Natural killer cell (primary cell): Measurements from ENCODE around the gene IL31RA. TPM values are rescaled to one million over a fixed set of nuclear protein-coding genes. Genes with fewer than 3 reads are reported as not detected.

ENCODE experiments used
- ATAC-seq, 3 donors: fragments of 150-1000 bp in 2 of 3; fragments of 200-7000 bp in 1 of 3; cut with Tn5 transposase; 1 replicate in 1 of 3; 2 replicates in 2 of 3; pipeline ENCODE4 v1.10.0; 2021; ENCODE audit warnings: mild to moderate bottlenecking in 2 of 3, moderate library complexity in 2 of 3
- DNase-seq, 2 donors: peaks; one replicate each; pipeline versions ENCODE4 v3.0.0 to v3.0.0-alpha.2; 2013 to 2021; ENCODE audit warnings: mixed read lengths in 1 of 2
- H3K27ac ChIP-seq: one replicate; pipeline ENCODE4 v1.5.1; 2013; ENCODE audit warnings: mild to moderate bottlenecking, low read length
- H3K27me3 ChIP-seq: one replicate; pipeline ENCODE4 v1.6.1; 2013; ENCODE audit warnings: low read length; ENCODE audit not compliant: control insufficient read depth, insufficient read depth
- H3K36me3 ChIP-seq: one replicate; pipeline ENCODE4 v1.6.1; 2013; ENCODE audit warnings: low read length; ENCODE audit not compliant: control insufficient read depth, insufficient read depth
- H3K4me1 ChIP-seq: one replicate; pipeline ENCODE4 v1.6.1; 2013; ENCODE audit warnings: low read length; ENCODE audit not compliant: control insufficient read depth, insufficient read depth
- H3K4me3 ChIP-seq: one replicate; pipeline ENCODE4 v1.5.1; 2013; ENCODE audit warnings: low read length
- H3K9me3 ChIP-seq: one replicate; pipeline ENCODE4 v1.6.1; 2013; ENCODE audit warnings: low read length; ENCODE audit not compliant: control insufficient read depth, insufficient read depth
- H3K27ac Mint-ChIP-seq, 2 donors: one replicate each; pipeline ENCODE4 v1.8.0; 2022; ENCODE audit warnings: mild to moderate bottlenecking in 2 of 2, mixed read lengths in 2 of 2, moderate library complexity in 1 of 2
- H3K27me3 Mint-ChIP-seq, 2 donors: one replicate each; pipeline ENCODE4 v1.8.0; 2022; ENCODE audit warnings: low read depth in 2 of 2, mixed read lengths in 2 of 2
- H3K36me3 Mint-ChIP-seq: one replicate; pipeline ENCODE4 v1.8.0; 2022; ENCODE audit warnings: mixed read lengths
- H3K4me1 Mint-ChIP-seq, 2 donors: one replicate each; pipeline ENCODE4 v1.8.0; 2022; ENCODE audit warnings: mixed read lengths in 2 of 2
- H3K4me3 Mint-ChIP-seq: one replicate; pipeline ENCODE4 v1.8.0; 2022; ENCODE audit warnings: mild to moderate bottlenecking, moderate library complexity, mixed read lengths
- H3K9me3 Mint-ChIP-seq, 2 donors: one replicate each; pipeline ENCODE4 v1.8.0; 2022; ENCODE audit warnings: mixed read lengths in 2 of 2
- CTCF ChIP-seq: fragments of 200-600 bp; IDR thresholded peaks from one replicate; pipeline ENCODE4 v1.8.0; 2022; ENCODE audit warnings: antibody characterized with exemption
- WGBS: methylation state at CpG from one replicate; pipeline ENCODE4 v1.1.7; 2013; ENCODE audit warnings: missing lambda C conversion rate; ENCODE audit not compliant: insufficient coverage; 5-methylcytosine and 5-hydroxymethylcytosine counted together
- intact Hi-C: fragments of 100-400 bp; cut with micrococcal nuclease; formaldehyde crosslinking; loops from one replicate; pipeline ENCODE4 v1.14.2; 2022
- total RNA-seq, 4 donors: library from RNA; stranded (reverse); fragments of 120-200 nt in 1 of 4; gene quantifications; one replicate each; pipeline versions ENCODE4 v1.2.3 to v1.2.4, GENCODE V29; 2013 to 2022

Gene IL31RA
- total RNA-seq, 3 donors from 2014 or later (not counting 1 experiment from before 2014, with no cell fraction given) = not detected

DNA sequence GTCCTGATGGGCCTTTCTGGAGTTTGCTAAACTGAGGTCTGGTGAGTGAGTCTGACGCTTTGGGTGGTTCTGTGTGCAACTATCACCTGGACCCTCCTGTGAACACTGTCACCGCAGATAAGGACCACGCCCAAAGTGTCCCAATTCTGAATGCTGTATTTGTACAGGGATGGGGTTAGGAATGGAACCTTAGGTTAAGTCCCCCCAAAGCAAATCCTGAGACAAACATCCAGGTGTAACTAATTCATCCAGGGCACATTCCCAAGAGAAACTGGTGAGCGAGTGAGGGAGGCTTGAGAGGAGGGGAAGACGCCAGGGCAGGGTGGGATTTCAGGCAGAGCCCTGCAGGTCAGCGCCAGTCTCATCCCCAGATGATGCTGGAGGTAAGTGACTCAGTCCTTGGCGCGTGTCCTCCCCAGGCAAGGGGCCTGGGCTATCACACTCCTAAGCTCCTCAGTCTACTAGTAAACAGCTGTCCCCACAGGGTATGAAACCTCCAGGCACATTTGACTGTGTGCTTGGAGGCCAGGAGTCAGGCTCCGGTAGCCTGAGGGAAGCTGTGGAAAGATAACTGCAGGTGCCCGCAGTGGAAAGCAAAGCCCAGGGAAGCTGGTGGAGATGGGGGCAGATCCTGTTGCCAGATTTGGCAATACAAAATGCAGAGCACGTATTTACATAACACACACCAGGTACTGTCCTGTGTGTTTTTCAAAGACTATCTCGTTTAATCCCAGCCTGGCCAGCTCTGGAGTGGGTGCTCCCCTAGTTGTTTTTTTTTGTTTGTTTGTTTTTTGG, 76.9 kb downstream of the IL31RA start:
- 93% methylated on average over 12 of the region's 12 CpGs for WGBS
- H3K4me3 ChIP-seq = no peak overlapping the region

DNA sequence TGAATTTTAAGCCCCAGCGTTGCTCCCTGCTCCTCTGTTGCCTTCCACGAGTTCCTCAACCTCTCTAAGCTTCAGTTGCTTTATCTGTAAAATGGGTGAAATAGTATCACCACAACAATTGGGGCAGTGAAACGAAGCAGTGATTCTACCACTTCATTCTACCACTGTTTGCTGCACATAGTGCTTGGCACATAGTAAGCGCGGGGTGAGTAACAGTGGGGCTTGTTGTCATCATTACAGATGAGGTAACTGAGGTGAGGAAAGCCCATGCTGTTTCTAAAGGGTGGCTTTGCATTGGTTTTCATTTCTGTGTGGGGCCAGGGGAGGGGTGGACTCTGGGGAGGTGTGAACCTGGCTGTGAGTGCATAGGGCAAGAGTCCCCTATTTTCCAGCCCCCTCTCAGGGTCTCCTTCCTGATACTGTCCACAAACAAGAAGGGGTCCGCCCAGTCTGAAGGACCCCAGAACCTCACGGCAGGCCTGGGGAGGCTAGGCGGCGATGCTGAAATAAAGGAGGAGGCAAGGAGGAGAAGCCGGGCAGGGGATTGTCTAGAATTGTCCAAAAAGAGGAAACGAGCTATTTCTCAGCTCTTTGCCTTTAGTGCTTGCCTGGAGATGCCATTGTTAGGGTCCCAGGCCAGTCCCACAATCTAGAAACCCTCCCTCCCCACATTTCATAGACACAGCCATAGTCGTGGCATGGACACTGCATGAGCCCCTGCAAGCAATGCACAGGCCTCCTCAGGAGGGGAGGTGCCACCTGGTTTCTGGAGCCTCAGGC, 78.1 kb downstream of the IL31RA start:
- Histone ChIP-seq H3K36me3 (no peaks in the 10 kb centered on the region), H3K27ac (no peak overlapping the region), H3K27me3 (no peaks in the 10 kb centered on the region), H3K4me3 (no peak overlapping the region), H3K4me1 (peaks cover under 1% of the 10 kb centered on the region), H3K9me3 (no peaks in the 10 kb centered on the region)
- Mint-ChIP-seq H3K27ac (no peak overlapping the region), H3K9me3 (no peaks in the 10 kb centered on the region), H3K36me3 (no peaks in the 10 kb centered on the region), H3K4me3 (no peak overlapping the region), H3K27me3 (no peaks in the 10 kb centered on the region), H3K4me1 (no peaks in the 10 kb centered on the region)
- DNase-seq (no peak), ATAC-seq (no peak)
- no peak for TF ChIP-seq CTCF
- intact Hi-C loops = no loop called here
- WGBS = 83% methylated on average over 12 of the region's 12 CpGs

More for the DNA sequence above, 76.9 kb downstream of the IL31RA start:
- Mint-ChIP-seq H3K4me1 (peaks cover 10% of the 10 kb centered on the region in 2 donors), H3K36me3 (no peaks in the 10 kb centered on the region), H3K4me3 (no peak overlapping the region), H3K27ac (no peak overlapping the region), H3K27me3 (peaks cover 6 to 7% of the 10 kb centered on the region in 2 donors), H3K9me3 (no peaks in the 10 kb centered on the region)
- Histone ChIP-seq H3K9me3 (no peaks in the 10 kb centered on the region), H3K27ac (no peak overlapping the region), H3K27me3 (no peaks in the 10 kb centered on the region), H3K4me1 (peaks cover 12% of the 10 kb centered on the region), H3K36me3 (no peaks in the 10 kb centered on the region)
- no peak for ATAC-seq
- no peak for DNase-seq
- intact Hi-C loops = no loop called here
- TF ChIP-seq CTCF = no peak

DNA sequence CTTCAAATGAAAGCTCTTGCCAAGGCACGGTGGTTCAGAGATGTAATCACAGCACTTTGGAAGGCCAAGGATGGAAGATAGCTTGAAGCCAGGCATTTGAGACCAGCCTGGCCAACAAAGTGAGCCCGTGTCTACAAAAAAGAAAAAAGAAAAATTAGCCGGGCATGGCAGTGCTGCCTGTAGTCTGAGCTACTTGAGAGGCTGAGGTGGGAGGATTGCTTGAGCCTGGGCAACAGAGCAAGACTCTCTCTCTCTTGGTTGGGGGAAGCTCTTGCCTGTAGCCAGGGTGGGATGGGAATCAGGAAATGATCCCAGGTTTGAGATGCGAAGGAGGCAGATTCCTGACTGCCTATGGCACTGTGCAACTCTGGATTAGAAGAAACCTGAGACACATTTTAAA, 81.5 kb downstream of the IL31RA start:
- Histone ChIP-seq H3K4me3 (no peak overlapping the region), H3K27me3 (no peaks in the 10 kb centered on the region), H3K36me3 (no peaks in the 10 kb centered on the region), H3K9me3 (no peaks in the 10 kb centered on the region), H3K4me1 (no peaks in the 10 kb centered on the region), H3K27ac (no peak overlapping the region)
- H3K36me3 Mint-ChIP-seq = no peaks in the 10 kb centered on the region
- TF ChIP-seq CTCF = no peak
- no peak overlapping the region for H3K27ac Mint-ChIP-seq
- ATAC-seq = no peak
- no peak overlapping the region for H3K4me3 Mint-ChIP-seq
- no peaks in the 10 kb centered on the region for H3K4me1 Mint-ChIP-seq
- no peaks in the 10 kb centered on the region for H3K9me3 Mint-ChIP-seq
- no peaks in the 10 kb centered on the region for H3K27me3 Mint-ChIP-seq
- intact Hi-C loops = loop anchor here (10.0 kb wide), 1 partner anchor 382 kb away; no protein-coding TSS in a partner anchor
- WGBS = 92% methylated on average over 4 of the region's 4 CpGs
- no peak for DNase-seq
